SK-N-MC (cell line): ENCODE results near the gene SZT2.

Source experiments
- DNase-seq: peaks from one replicate; pipeline ENCODE4 v3.0.0-alpha.2; 2011; ENCODE audit warnings: low read depth, low spot score
- H3K27ac ChIP-seq: fragments of 200-600 bp; sonication (generic); 2 replicates; pipeline ENCODE4 v1.5.1; 2016; ENCODE audit warnings: mixed run types
- H3K36me3 ChIP-seq: fragments of 200-600 bp; sonication (generic); 2 replicates; pipeline ENCODE4 v1.6.1; 2017; ENCODE audit warnings: antibody characterized with exemption, low read length, mixed read lengths; ENCODE audit not compliant: insufficient read depth
- H3K4me3 ChIP-seq: fragments of 200-600 bp; sonication (generic); 2 replicates; pipeline ENCODE4 v1.5.1; 2016
- H3K9ac ChIP-seq: fragments of 200-600 bp; sonication (generic); 2 replicates; pipeline ENCODE4 v1.8.0; 2017; ENCODE audit warnings: mixed run types, mixed read lengths; ENCODE audit not compliant: insufficient read length
- H3K9me3 ChIP-seq: fragments of 200-600 bp; sonication (generic); 2 replicates; pipeline ENCODE4 v1.6.1; 2017; ENCODE audit warnings: low read depth, mild to moderate bottlenecking, antibody characterized with exemption, low read length, moderate library complexity, mixed read lengths
- EZH2 ChIP-seq: fragments of 200-600 bp; sonication (generic); IDR thresholded peaks from one replicate; pipeline ENCODE4 v1.6.1; 2017; ENCODE audit warnings: antibody characterized with exemption
- FOXP2 ChIP-seq: optimal IDR thresholded peaks from 2 replicates; pipeline ENCODE3; 2011; ENCODE audit warnings: mild to moderate bottlenecking, moderate library complexity; ENCODE audit not compliant: insufficient read depth; ENCODE audit errors: extremely low read length, control extremely low read depth
- POLR2AphosphoS5 ChIP-seq: IDR thresholded peaks from 2 replicates; pipeline ENCODE4 v1.6.1; 2012; ENCODE audit warnings: mild to moderate bottlenecking, low read depth, low read length, borderline replicate concordance

The SZT2 gene

GRCh38 chr1:43349594-43350306 is 39.9 kb upstream of the SZT2 start:
- H3K36me3 ChIP-seq, result no peaks in the 10 kb centered on the region
- no peak for DNase-seq
- H3K4me3 ChIP-seq, result no peak overlapping the region
- no peaks in the 10 kb centered on the region for H3K9me3 ChIP-seq
- TF ChIP-seq EZH2 (no peak), POLR2AphosphoS5 (no peak), FOXP2 (no peak)
- H3K27ac ChIP-seq, result no peak overlapping the region
- no peak overlapping the region for H3K9ac ChIP-seq

GRCh38 chr1:43350976-43351375 is 38.7 kb upstream of the SZT2 start:
- TF ChIP-seq EZH2 (no peak), FOXP2 (no peak), POLR2AphosphoS5 (no peak)
- no peak overlapping the region for H3K27ac ChIP-seq

GRCh38 chr1:43351421-43352350 is 38.0 kb upstream of the SZT2 start:
- Histone ChIP-seq H3K9me3 (no peaks in the 10 kb centered on the region), H3K4me3 (no peak overlapping the region), H3K36me3 (no peaks in the 10 kb centered on the region), H3K9ac (no peak overlapping the region), H3K27ac (no peak overlapping the region)
- no peak for TF ChIP-seq POLR2AphosphoS5
- no peak for TF ChIP-seq FOXP2
- no peak for TF ChIP-seq EZH2
- no peak for DNase-seq

More at GRCh38 chr1:43350976-43351375, 38.7 kb upstream of the SZT2 start:
- Histone ChIP-seq H3K4me3 (no peak overlapping the region), H3K36me3 (no peaks in the 10 kb centered on the region), H3K9me3 (no peaks in the 10 kb centered on the region), H3K9ac (no peak overlapping the region)
- no peak for DNase-seq

- no peaks in the 10 kb centered on the region for H3K9me3 ChIP-seq
- H3K36me3 ChIP-seq, result no peaks in the 10 kb centered on the region; the same call in 1 of the 2 replicates
- no peak for DNase-seq
- H3K27ac ChIP-seq, result no peak overlapping the region
- H3K4me3 ChIP-seq, result no peak overlapping the region
- H3K9ac ChIP-seq, result no peak overlapping the region
- TF ChIP-seq POLR2AphosphoS5, result no peak
- TF ChIP-seq EZH2, result no peak
- TF ChIP-seq FOXP2, result no peak
These were observed 37.4 kb upstream of the SZT2 start for GRCh38 chr1:43352351-43352705.

- no peaks in the 10 kb centered on the region for H3K9me3 ChIP-seq
- no peak for DNase-seq
- H3K9ac ChIP-seq, result no peak overlapping the region
- H3K27ac ChIP-seq, result no peak overlapping the region
- H3K4me3 ChIP-seq, result no peak overlapping the region
- H3K36me3 ChIP-seq, result no peaks in the 10 kb centered on the region; the same call in 1 of the 2 replicates
- TF ChIP-seq EZH2, result no peak
- TF ChIP-seq FOXP2, result no peak
- TF ChIP-seq POLR2AphosphoS5, result no peak
These were observed 36.8 kb upstream of the SZT2 start for GRCh38 chr1:43352881-43353280.

GRCh38 chr1:43354471-43354870 is 35.2 kb upstream of the SZT2 start:
- no peaks in the 10 kb centered on the region for H3K9me3 ChIP-seq
- no peak for TF ChIP-seq FOXP2
- TF ChIP-seq POLR2AphosphoS5, result no peak
- TF ChIP-seq EZH2, result no peak
- no peak overlapping the region for H3K27ac ChIP-seq
- H3K36me3 ChIP-seq, result peaks cover 2% of the 10 kb centered on the region
- H3K9ac ChIP-seq, result no peak overlapping the region
- DNase-seq, result no peak
- no peak overlapping the region for H3K4me3 ChIP-seq

GRCh38 chr1:43354936-43355335 is 34.8 kb upstream of the SZT2 start:
- TF ChIP-seq FOXP2 (no peak), EZH2 (no peak), POLR2AphosphoS5 (no peak)
- DNase-seq, result no peak

GRCh38 chr1:43357251-43357650 is 32.4 kb upstream of the SZT2 start:
- TF ChIP-seq POLR2AphosphoS5 (no peak), EZH2 (no peak), FOXP2 (no peak)
- Histone ChIP-seq H3K36me3 (peaks cover 30% of the 10 kb centered on the region), H3K9me3 (no peaks in the 10 kb centered on the region), H3K4me3 (no peak overlapping the region), H3K9ac (no peak overlapping the region), H3K27ac (no peak overlapping the region)
- no peak for DNase-seq

More at GRCh38 chr1:43354936-43355335, 34.8 kb upstream of the SZT2 start:
- Histone ChIP-seq H3K27ac (no peak overlapping the region), H3K4me3 (no peak overlapping the region), H3K36me3 (peaks cover 7% of the 10 kb centered on the region), H3K9ac (no peak overlapping the region), H3K9me3 (no peaks in the 10 kb centered on the region)
